Activated CD4-positive, alpha-beta T cell treated with anti-CD3 and anti-CD28 coated beads for 36 hours (primary cell): Measurements from ENCODE around the gene TBC1D22B. TPM values are rescaled to one million over a fixed set of nuclear protein-coding genes. Genes with fewer than 3 reads are reported as not detected.
"Not testable (repeated sequence)": the region's sequence is repeated elsewhere in the genome, so short reads cannot be mapped to it uniquely, and the experiment has no call there.

ENCODE experiments used
- ATAC-seq: fragments of 200-7000 bp; cut with Tn5 transposase; one replicate; pipeline ENCODE4 v1.10.0; 2021; ENCODE audit warnings: mild to moderate bottlenecking, moderate library complexity
- CTCF ChIA-PET: fragments of 350-600 bp; sonication (Branson Sonifier 250); formaldehyde crosslinking; loops from one replicate; lab custom pipeline; 2021; ENCODE audit warnings: antibody characterized with exemption; lab: Charles Lee
- POLR2A ChIA-PET: fragments of 350-600 bp; sonication (Branson Sonifier 250); formaldehyde crosslinking; loops from one replicate; lab custom pipeline; 2021; ENCODE audit warnings: antibody characterized with exemption, inconsistent platforms; lab: Charles Lee
- DNase-seq: peaks from one replicate; pipeline ENCODE4 v3.0.0-alpha.2; 2020
- H3K27ac Mint-ChIP-seq: one replicate; pipeline ENCODE4 v1.8.0; 2021; ENCODE audit warnings: mixed read lengths
- H3K27me3 Mint-ChIP-seq: one replicate; pipeline ENCODE4 v1.8.0; 2021; ENCODE audit warnings: mixed read lengths
- H3K36me3 Mint-ChIP-seq: one replicate; pipeline ENCODE4 v1.8.0; 2021; ENCODE audit warnings: low read depth, mixed read lengths
- H3K4me1 Mint-ChIP-seq: one replicate; pipeline ENCODE4 v1.8.0; 2021; ENCODE audit warnings: mixed read lengths
- H3K4me3 Mint-ChIP-seq: one replicate; pipeline ENCODE4 v1.8.0; 2021; ENCODE audit warnings: mild to moderate bottlenecking, moderate library complexity, mixed read lengths
- H3K9me3 Mint-ChIP-seq: one replicate; pipeline ENCODE4 v1.8.0; 2021; ENCODE audit warnings: low read depth, mixed read lengths
- intact Hi-C, 2 experiments: fragments of 100-400 bp; cut with DNase I in 1 of 2; cut with micrococcal nuclease in 1 of 2; formaldehyde crosslinking; loops; one replicate each; pipeline versions ENCODE4 v1.14.2 to v1.15.1; 2022 to 2024; cut with DNase I, micrococcal nuclease
- total RNA-seq, 2 experiments: library from RNA; stranded (reverse); gene quantifications; one replicate each; pipeline ENCODE4 v1.2.3, GENCODE V29; 2021

Gene TBC1D22B
- total RNA-seq, 2 experiments from 2014 or later: 14.9 to 17.0 TPM

GRCh38 chr6:37321516-37322415 is 64.2 kb downstream of the TBC1D22B start:
- peaks cover 5% of the 10 kb centered on the region for H3K36me3 Mint-ChIP-seq
- no peak overlapping the region for H3K27ac Mint-ChIP-seq
- CTCF ChIA-PET: interaction anchor here (0.7 to 2.1 kb wide), 2 partner anchors 11 to 75 kb away, joined by 3 to 9 read pairs; no protein-coding TSS in a partner anchor
- intact Hi-C loops: no loop called here
- no peaks in the 10 kb centered on the region for H3K27me3 Mint-ChIP-seq
- POLR2A ChIA-PET: no interaction called here
- peaks cover 23% of the 10 kb centered on the region for H3K4me1 Mint-ChIP-seq
- DNase-seq (no peak), ATAC-seq (no peak)
- no peaks in the 10 kb centered on the region for H3K9me3 Mint-ChIP-seq
- H3K4me3 Mint-ChIP-seq: no peak overlapping the region

GRCh38 chr6:37323580-37323979 is 66.0 kb downstream of the TBC1D22B start:
- H3K4me3 Mint-ChIP-seq: no peak overlapping the region
- no peak for DNase-seq
- ChIA-PET POLR2A (no interaction called here), CTCF (interaction anchor here (1.0 to 4.2 kb wide), 10 partner anchors 9 to 367 kb away, joined by 3 to 33 read pairs (median 4); no protein-coding TSS in a partner anchor)
- intact Hi-C loops: no loop called here
- no peaks in the 10 kb centered on the region for H3K27me3 Mint-ChIP-seq
- H3K9me3 Mint-ChIP-seq: no peaks in the 10 kb centered on the region
- no peak for ATAC-seq
- peaks cover 8% of the 10 kb centered on the region for H3K36me3 Mint-ChIP-seq
- H3K27ac Mint-ChIP-seq: peak overlapping the region; percentile 39
- H3K4me1 Mint-ChIP-seq: peaks cover 23% of the 10 kb centered on the region

GRCh38 chr6:37324131-37325033 is 66.8 kb downstream of the TBC1D22B start:
- no peak overlapping the region for H3K4me3 Mint-ChIP-seq
- H3K9me3 Mint-ChIP-seq: no peaks in the 10 kb centered on the region
- H3K27ac Mint-ChIP-seq: peak overlapping the region; percentile 39
- ChIA-PET CTCF (interaction anchor here (0.7 to 4.2 kb wide), 16 partner anchors 8 to 367 kb away, joined by 3 to 33 read pairs (median 4); partner anchors contain the start of genes TBC1D22B and TMEM217), POLR2A (interaction anchor here (0.6 to 0.7 kb wide), 2 partner anchors 84 to 412 kb away, joined by 3 to 4 read pairs; no protein-coding TSS in a partner anchor)
- H3K4me1 Mint-ChIP-seq: peaks cover 23% of the 10 kb centered on the region
- intact Hi-C loops: loop anchor here (1.0 kb wide), 2 partner anchors 242 to 368 kb away; no protein-coding TSS in a partner anchor
- DNase-seq (peak; percentile 62), ATAC-seq (peak; percentile 91)
- peaks cover 11% of the 10 kb centered on the region for H3K36me3 Mint-ChIP-seq
- H3K27me3 Mint-ChIP-seq: no peaks in the 10 kb centered on the region

GRCh38 chr6:37330345-37330744 is 72.8 kb downstream of the TBC1D22B start:
- H3K9me3 Mint-ChIP-seq, intact Hi-C loops, H3K27ac Mint-ChIP-seq, H3K27me3 Mint-ChIP-seq, H3K4me1 Mint-ChIP-seq, DNase-seq, POLR2A ChIA-PET, H3K4me3 Mint-ChIP-seq, ATAC-seq: not testable (repeated sequence)
- H3K36me3 Mint-ChIP-seq: peaks cover 13% of the 10 kb centered on the region
- CTCF ChIA-PET: interaction anchor here (0.7 kb wide), 1 partner anchor 11 kb away, joined by 3 read pairs; no protein-coding TSS in a partner anchor

- intact Hi-C loops: no loop called here
- Mint-ChIP-seq H3K36me3 (peaks cover 11% of the 10 kb centered on the region), H3K27ac (no peak overlapping the region), H3K27me3 (no peaks in the 10 kb centered on the region), H3K9me3 (no peaks in the 10 kb centered on the region), H3K4me1 (peaks cover 5% of the 10 kb centered on the region), H3K4me3 (no peak overlapping the region)
- CTCF ChIA-PET: interaction anchor here (0.7 kb wide), 1 partner anchor 11 kb away, joined by 3 read pairs; no protein-coding TSS in a partner anchor
- DNase-seq: no peak
- ATAC-seq: no peak
- POLR2A ChIA-PET: no interaction called here
Measured at GRCh38 chr6:37331047-37331446, 73.5 kb downstream of the TBC1D22B start.

- ChIA-PET POLR2A (no interaction called here), CTCF (interaction anchor here (0.6 to 0.8 kb wide), 2 partner anchors 10 to 22 kb away, joined by 3 to 4 read pairs; no protein-coding TSS in a partner anchor)
- no peaks in the 10 kb centered on the region for H3K9me3 Mint-ChIP-seq
- H3K4me3 Mint-ChIP-seq: no peak overlapping the region
- ATAC-seq (peak; percentile 49), DNase-seq (no peak)
- intact Hi-C loops: no loop called here
- peaks cover 8% of the 10 kb centered on the region for H3K36me3 Mint-ChIP-seq
- H3K27ac Mint-ChIP-seq: no peak overlapping the region
- H3K27me3 Mint-ChIP-seq: no peaks in the 10 kb centered on the region
- H3K4me1 Mint-ChIP-seq: peaks cover 5% of the 10 kb centered on the region
Measured at GRCh38 chr6:37332894-37333293, 75.3 kb downstream of the TBC1D22B start.

GRCh38 chr6:37334047-37334446 is 76.5 kb downstream of the TBC1D22B start:
- Mint-ChIP-seq H3K9me3 (no peaks in the 10 kb centered on the region), H3K4me1 (peaks cover 5% of the 10 kb centered on the region), H3K36me3 (peaks cover 8% of the 10 kb centered on the region), H3K27me3 (no peaks in the 10 kb centered on the region), H3K27ac (no peak overlapping the region), H3K4me3 (no peak overlapping the region)
- DNase-seq: no peak
- intact Hi-C loops: no loop called here
- no peak for ATAC-seq
- POLR2A ChIA-PET: no interaction called here
- CTCF ChIA-PET: no interaction called here

- POLR2A ChIA-PET, H3K4me3 Mint-ChIP-seq, H3K36me3 Mint-ChIP-seq, H3K9me3 Mint-ChIP-seq, CTCF ChIA-PET, H3K27ac Mint-ChIP-seq, H3K4me1 Mint-ChIP-seq, intact Hi-C loops, H3K27me3 Mint-ChIP-seq, DNase-seq, ATAC-seq: not testable (repeated sequence)
Measured at GRCh38 chr6:37338317-37338716, 80.7 kb downstream of the TBC1D22B start.

GRCh38 chr6:37338745-37339255 is 81.2 kb downstream of the TBC1D22B start:
- Mint-ChIP-seq H3K27ac (no peak overlapping the region), H3K9me3 (no peaks in the 10 kb centered on the region), H3K27me3 (no peaks in the 10 kb centered on the region), H3K4me1 (no peaks in the 10 kb centered on the region), H3K36me3 (no peaks in the 10 kb centered on the region), H3K4me3 (no peak overlapping the region)
- intact Hi-C loops: no loop called here
- DNase-seq (no peak), ATAC-seq (no peak)
- ChIA-PET POLR2A (no interaction called here), CTCF (interaction anchor here (0.6 to 1.4 kb wide), 2 partner anchors 15 to 188 kb away, joined by 3 read pairs; no protein-coding TSS in a partner anchor)

- intact Hi-C loops: no loop called here
- H3K9me3 Mint-ChIP-seq: no peaks in the 10 kb centered on the region
- ATAC-seq (no peak), DNase-seq (no peak)
- no peak overlapping the region for H3K4me3 Mint-ChIP-seq
- H3K4me1 Mint-ChIP-seq: no peaks in the 10 kb centered on the region
- H3K36me3 Mint-ChIP-seq: no peaks in the 10 kb centered on the region
- H3K27me3 Mint-ChIP-seq: peaks cover 2% of the 10 kb centered on the region
- CTCF ChIA-PET: interaction anchor here (0.9 to 1.4 kb wide), 2 partner anchors 14 to 16 kb away, joined by 3 read pairs; no protein-coding TSS in a partner anchor
- POLR2A ChIA-PET: no interaction called here
- no peak overlapping the region for H3K27ac Mint-ChIP-seq
Measured at GRCh38 chr6:37339741-37340638, 82.4 kb downstream of the TBC1D22B start.
